GM21360 (cell line): Measurements from ENCODE around the gene RSKR.
A peak's percentile ranks its signal among the peaks of the same experiment; 100 is the strongest.
"Not testable (repeated sequence)": the region's sequence is repeated elsewhere in the genome, so short reads cannot be mapped to it uniquely, and the experiment has no call there.

Experiments used
- ATAC-seq: cut with Tn5 transposase; IDR thresholded peaks from one replicate; pipeline ENCODE4 v1.9.1; 2021; ENCODE audit warnings: mild to moderate bottlenecking, moderate library complexity; ENCODE audit not compliant: unreplicated experiment

The RSKR gene

DNA sequence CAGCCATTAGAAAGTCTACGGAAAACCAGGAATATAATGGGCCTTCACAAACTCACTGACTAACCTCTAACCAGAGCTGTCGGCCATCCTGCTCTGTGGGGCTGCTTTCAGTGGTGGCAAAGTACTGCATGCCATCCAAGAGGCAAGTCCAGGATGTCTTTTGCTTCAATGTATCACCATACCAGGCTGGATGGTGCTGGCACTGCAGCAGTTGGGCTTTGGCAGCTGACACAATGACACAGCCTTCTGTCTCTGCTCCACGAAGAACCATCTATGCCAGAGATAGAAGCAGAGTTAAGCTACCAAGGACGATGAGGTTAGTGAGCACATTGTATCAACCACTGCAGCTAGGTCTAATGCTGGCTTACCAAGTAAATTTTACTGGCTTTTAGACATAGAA, 9.7 kb upstream of the RSKR start:
- ATAC-seq, result no peak

GRCh38 chr17:28622186-28622585, 8.2 kb upstream of the RSKR start:
- ATAC-seq, result no peak

DNA sequence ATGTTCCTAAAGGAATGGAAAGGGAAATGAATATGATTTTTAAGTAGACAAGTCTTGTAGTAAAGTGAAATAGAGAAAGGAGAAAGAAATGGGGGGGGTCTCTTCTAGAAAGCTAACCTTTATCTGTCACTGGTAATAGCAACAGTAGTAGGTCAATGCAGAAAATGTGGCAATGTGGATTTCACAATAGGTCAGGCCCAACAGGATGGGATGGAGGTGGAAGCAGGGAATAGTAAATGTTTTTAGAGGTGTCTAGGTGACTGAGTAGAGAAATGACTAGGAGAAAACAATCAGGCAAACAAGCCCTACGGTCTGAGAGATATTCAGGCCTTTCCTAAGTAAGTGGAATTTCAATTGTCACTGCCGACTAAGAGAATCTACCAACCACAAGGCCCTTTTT, 6.0 kb upstream of the RSKR start:
- ATAC-seq, result no peak

DNA sequence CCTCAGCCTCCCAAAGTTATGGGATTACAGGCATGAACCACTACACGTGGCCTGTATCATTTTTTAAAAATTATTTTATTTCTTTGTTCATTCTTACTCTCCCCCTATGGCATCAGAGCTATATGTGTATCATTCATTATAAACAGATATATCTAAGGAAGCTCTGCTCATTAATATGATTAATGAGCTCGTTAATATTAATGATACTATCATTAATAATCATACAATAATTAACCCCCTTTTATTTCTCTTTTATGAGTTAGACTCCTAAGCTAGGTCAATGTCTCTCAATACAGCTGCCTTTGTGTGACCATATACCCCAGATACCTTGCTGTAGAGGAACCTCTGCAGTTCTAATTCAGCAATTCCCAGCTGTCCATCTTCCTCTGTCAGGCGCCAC, 4.5 kb upstream of the RSKR start:
- ATAC-seq, result no peak

GRCh38 chr17:28616281-28616680, 2.3 kb upstream of the RSKR start:
- no peak for ATAC-seq

DNA sequence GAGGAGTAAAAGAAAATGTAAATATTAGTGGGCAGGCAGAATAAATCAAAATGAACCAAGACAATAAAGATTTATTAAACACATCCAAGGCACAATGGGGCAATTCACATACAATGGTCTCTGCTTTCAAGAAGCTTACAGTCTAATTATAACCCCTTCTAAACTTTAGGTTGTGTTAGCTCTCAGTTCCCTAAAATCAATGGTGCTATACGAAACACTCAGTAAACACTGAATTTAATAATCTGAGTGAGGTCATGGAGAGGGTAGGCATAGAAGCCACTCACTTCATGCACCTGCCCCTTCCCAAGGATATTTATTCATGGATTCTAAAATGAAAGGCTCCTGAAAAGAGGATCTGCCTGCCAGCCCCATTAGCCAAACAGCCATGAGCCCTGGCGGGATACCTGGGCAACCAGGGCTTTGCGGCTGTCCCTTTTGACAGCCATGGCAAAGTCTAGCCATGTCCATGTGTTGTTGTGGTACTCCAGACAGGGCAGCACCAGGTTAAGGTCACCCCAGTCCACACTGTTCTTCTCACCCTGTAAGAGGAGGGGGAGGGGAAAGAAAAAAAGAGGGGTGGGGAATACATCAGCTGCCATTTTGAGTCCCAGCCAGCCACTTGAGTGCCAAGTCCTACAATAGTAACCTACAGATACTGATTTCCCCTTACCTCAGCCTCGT, 1.4 kb upstream of the RSKR start:
- ATAC-seq, result no peak

DNA sequence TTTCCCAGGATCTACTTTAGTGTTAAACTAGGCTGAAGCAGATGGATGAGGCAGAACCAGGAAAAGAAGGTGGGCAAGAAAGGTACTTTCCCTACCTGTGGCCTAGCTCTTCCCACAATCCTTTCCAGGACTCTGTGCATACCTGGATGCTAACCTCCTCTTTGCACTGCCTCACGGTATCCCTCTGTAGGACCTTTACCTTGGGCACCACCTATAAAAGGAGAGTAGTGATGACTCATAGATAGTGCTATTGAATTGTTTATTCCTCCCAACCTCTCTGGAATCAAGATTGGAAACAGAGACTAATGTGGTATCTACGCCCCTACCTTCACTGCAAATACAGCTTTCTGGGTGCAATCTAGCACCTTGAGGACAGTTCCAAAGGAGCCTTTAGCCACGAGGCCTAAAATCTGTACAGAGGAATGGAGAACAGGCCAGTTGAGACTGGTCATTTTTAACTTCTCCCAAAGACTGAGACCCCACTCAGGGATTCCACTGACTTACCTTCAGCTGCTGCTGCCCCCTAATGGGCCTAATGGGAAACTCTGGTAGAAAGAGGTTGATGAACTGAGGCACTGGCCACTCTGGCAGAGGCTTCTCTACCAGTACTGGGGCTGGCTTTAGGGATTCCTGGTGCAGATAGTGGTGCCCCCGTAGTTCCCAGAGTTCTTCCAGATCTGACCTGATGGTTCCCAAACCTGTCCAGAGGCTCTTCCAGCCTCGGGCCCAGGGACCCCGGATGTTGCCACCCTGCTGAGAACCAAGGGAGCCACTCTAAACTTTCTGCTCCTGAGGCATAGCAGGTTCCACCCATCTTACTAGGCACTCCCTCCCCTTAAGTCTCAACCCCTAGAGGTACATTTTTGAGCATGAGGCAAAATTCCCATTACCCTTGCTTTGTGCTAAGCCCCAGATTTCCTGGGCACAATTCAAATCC, 781 bp downstream of the RSKR start:
- no peak for ATAC-seq

- ATAC-seq, result no peak
Observed at GRCh38 chr17:28612531-28612930, 1.5 kb downstream of the RSKR start.

DNA sequence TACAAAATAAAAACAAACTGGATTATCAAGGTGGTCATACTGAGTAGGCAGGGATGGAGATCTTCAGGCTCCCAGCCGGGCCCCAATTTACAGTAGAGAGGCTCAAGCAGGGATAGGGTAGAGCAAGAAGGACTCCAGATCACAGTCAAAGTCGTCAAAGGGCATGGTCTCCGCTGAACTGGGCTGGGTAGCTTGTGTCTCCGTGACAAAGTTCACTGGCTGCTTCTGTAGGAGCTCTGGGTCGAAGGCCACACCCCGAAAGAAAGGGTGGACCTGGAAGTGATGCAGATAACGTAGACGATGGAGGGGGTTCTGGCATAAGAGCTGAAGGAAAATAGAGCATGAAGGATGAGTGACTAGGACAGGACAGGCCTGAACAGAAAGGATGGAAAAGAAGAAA, 3.6 kb downstream of the RSKR start:
- ATAC-seq, result no peak

DNA sequence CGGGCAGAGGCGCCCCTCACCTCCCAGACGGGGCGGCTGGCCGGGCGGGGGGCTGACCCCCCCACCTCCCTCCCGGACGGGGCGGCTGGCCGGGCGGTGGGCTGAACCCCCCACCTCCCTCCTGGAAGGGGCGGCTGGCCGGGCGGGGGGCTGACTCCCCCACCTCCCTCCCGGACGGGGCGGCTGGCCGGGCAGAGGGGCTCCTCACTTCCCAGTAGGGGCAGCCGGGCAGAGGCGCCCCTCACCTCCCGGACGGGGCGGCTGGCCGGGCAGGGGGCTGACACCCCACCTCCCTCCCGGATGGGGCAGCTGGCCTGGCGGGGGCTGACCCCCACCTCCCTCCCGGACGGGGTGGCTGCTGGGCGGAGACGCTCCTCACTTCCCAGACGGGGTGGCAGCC, 10.0 kb downstream of the RSKR start:
- not testable (repeated sequence) for ATAC-seq

GRCh38 chr17:28599311-28600184, 14.4 kb downstream of the RSKR start:
- peak; percentile 39 for ATAC-seq

DNA sequence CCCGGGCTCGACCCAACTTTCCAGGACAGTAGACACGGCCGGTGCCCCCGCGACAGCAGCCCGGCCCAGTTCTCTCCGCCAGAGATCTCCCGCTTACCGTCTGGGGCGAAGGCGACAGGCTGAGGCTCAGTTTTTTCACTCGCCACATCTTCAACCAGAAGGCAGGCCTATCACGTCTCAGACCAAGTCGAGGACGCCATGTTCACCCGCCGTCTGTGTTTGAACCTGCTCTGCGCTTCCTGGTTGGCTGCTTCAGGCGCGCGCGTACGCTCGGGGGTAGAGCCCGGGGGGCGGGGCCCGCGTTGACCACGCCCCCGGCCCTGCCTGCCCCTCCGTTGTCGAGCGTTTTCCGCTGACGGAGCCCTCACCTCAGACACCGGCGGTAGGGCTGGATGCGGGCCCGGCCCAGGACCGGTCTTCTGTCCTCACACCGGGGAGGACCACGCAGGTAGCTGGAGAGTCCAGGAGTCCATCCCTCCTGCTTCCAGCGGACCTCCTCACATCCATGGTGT, 15.1 kb downstream of the RSKR start, which contains the start of gene SPAG5:
TSS of gene SPAG5 (minus strand) at position 227 of the 512 bp plus-strand sequence. CDS start at position 148, 79 bp downstream.
- ATAC-seq, result peak; percentile 76

- ATAC-seq, result peak; percentile 4
Observed at GRCh38 chr17:28598389-28598788, 15.6 kb downstream of the RSKR start.

DNA sequence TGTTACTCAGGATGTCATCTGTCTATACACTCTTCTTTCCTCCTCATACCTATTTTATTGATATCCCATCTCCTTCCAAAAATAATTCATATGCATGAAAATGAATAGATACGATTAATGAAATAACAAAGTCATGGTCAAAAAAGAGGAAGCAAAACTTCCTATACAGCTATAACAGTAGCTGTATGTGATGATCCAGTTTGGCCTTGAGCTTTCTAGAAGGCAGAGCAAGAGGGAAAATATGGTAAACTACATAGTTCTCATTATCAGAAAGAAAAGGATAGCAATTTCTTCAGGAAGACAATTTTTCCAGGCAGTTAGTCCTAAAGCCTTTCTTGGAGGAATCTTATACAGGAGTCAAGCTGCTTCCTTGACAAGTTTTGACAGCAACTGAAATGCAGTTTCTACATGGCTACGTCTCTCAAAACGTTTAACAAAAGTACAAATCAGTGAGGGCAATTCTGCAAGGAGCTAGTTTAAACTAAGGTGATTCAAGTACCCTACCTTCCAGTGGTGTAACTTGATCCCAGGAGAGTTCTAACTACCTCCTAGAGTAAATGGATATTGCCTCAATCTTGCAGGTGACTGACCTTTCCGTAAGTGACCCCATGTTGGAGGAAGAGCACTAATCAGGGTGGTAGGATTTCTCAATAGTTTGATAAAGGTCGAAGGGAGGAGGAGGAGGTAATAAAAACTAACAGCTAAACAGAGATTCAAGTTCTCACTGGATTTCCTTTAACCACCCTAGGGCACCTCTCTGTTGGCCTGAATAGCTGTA, 16.2 kb downstream of the RSKR start:
- ATAC-seq, result no peak

DNA sequence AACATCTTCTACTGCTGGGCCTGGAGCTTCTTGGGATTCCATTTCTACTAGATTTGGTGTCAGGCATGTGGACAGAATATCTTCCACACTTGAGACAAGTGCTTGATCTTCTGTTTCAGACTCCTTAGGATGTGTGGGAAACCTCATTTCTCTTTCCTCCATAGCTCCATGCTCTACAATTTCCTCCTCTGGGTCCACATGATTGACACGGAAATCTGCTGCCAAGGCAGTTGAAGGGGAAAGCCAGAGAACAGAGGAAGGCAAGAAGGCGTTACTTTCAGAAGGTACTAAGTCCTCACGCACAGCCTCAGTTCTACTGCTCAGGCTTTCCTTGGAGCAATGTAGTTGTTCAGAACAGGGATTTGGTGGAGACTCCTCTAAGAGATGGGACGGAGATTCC, 21.7 kb downstream of the RSKR start:
- ATAC-seq, result no peak

DNA sequence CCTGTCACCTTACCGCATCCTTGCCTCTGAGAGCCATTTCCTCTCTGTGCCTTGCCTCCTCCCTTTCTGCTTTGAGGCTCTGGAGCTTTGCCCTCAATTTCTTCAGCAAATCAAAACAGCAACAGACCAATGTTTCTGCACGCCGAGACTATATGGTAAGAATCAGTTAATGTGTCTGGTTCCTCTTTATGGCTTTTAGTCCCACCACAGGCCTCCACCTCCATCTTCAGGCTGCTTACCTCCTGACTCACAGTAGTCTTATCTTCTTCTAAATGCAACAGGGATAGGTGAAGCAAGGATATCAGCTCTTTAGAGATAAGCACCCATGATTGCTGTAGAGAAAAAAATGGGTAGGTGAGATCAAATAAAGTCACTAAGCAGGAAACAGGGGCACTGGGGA, 28.1 kb downstream of the RSKR start:
- no peak for ATAC-seq

GRCh38 chr17:28584434-28584833, 29.6 kb downstream of the RSKR start:
- no peak for ATAC-seq

DNA sequence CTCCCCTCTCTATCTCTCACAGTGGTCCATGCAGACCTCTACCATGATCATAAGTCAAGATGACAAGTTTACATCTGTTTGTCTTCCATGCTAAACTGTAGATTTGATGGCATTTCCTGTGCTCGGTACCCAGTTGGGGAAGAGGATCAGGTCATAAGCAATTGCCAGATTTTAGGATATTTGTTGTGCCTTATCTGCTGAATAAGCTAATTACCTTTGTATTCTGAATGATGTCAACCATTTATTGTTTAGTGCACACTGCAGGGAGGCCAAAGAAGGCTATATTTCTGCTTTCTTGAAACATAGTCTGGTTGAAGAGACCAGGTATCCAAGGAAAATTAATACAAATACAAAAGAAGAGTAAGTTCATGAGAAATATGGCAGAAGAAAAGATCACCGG, 31.5 kb downstream of the RSKR start:
- no peak for ATAC-seq

DNA sequence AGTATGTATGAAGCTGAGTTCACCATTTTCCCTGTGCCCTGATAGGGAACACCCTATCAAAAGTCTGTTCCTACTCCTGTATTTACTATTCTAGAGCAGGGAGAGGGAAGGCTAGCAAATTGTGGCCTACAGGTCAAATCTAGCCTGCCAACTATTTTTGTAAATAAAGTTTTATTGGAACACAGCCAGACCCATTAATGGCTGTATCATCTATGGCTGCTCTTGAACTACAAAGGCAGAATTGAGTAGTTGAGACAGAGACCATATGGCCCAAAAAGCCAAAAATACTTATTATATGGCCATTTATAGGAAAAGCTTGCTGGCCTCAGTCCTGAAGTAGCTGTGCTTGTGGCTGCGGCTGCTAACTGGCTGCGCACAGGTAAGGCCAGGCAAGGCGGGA, 33.0 kb downstream of the RSKR start:
- ATAC-seq, result no peak

GRCh38 chr17:28579526-28579925, 34.5 kb downstream of the RSKR start:
- ATAC-seq, result no peak
